Lower leg skin (tissue), 3 donors: ENCODE measurements around the gene HINFP.

Source experiments
- POLR2A ChIP-seq, 2 donors: fragments of 450-650 bp; IDR thresholded peaks; one replicate each; pipeline ENCODE4 v1.6.1; 2016 to 2017; ENCODE audit warnings: antibody characterized with exemption in 2 of 2, mild to moderate bottlenecking in 1 of 2, moderate library complexity in 1 of 2
- TF ChIP-seq, protein P1 (sequence below), 3 donors: fragments of 450-650 bp; IDR thresholded peaks; one replicate each; pipeline ENCODE4 v1.5.1; 2016; ENCODE audit warnings: antibody characterized with exemption in 3 of 3, mild to moderate bottlenecking in 3 of 3, moderate library complexity in 2 of 3

DNA sequence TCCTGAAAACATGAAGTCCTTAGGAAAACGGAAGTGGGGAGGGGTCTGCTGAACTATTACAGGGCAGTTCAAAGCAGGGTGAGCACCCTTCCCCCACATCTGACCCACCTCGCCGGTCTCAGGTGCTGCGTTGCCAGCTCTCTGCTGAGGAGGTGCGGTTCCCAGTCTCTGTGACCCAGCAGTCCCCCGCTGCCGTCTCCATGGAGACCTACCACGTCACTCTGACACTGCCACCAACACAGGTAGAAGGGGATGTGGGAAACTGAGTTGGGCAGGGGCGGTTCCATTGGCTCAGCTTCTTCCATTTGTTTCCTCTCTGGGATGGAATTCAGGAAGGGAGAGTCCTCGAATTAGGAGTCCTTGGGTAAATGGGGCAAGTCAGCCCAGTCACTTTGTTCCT is 10.9 kb upstream of the HINFP start:
- no peak for TF ChIP-seq POLR2A (IDR thresholded peaks at IDR 0.05)
- TF ChIP-seq, protein P1, sequence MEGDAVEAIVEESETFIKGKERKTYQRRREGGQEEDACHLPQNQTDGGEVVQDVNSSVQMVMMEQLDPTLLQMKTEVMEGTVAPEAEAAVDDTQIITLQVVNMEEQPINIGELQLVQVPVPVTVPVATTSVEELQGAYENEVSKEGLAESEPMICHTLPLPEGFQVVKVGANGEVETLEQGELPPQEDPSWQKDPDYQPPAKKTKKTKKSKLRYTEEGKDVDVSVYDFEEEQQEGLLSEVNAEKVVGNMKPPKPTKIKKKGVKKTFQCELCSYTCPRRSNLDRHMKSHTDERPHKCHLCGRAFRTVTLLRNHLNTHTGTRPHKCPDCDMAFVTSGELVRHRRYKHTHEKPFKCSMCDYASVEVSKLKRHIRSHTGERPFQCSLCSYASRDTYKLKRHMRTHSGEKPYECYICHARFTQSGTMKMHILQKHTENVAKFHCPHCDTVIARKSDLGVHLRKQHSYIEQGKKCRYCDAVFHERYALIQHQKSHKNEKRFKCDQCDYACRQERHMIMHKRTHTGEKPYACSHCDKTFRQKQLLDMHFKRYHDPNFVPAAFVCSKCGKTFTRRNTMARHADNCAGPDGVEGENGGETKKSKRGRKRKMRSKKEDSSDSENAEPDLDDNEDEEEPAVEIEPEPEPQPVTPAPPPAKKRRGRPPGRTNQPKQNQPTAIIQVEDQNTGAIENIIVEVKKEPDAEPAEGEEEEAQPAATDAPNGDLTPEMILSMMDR (IDR thresholded peaks at IDR 0.05), result no peak
